Measurements from ENCODE around the gene HAGH. TPM values are rescaled to one million over a fixed set of nuclear protein-coding genes. Genes with fewer than 3 reads are reported as not detected.

The HAGH gene
- total RNA-seq, 1 donor from 2014 or later, result 38.3 TPM

DNA sequence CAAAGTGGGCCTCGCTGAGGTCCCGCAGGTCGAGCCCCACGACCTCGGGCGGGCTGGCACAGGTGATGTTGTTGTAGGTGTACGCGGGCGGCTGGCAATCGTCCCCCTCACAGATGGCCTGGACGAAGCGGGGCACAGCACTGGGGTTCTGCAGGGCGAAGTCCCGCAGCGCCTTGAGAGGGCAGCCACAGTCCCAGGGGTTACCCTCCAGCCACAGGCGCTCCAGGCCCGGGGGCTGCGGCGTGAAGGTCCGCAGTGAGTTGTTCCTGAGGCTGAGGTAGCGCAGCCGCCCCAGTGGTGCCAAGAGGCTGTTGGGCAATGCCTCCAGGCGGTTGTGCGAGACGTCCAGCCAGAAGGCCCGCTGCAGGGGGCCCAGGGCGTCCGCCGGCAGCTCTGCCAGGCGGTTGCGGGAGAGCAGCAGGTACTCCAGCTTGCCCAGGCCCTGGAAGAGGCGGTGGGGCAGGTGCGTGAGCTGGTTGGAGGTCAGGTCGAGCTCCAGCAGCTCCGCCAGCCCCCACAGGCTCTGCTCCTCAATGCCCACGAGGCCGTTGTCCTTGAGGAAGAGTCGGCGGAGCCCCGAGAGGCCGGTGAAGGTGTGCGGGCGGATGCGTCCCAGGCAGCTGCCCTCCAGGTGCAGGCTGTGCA is 35.9 kb downstream of the HAGH start:
- Histone ChIP-seq H3K36me3 (no peaks in the 10 kb centered on the region), H4K20me1 (ENCODE audit: low read depth) (no peaks in the 10 kb centered on the region), H3K27me3 (no peaks in the 10 kb centered on the region), H3K9me3 (ENCODE audit: low read depth) (no peaks in the 10 kb centered on the region), H3K4me2 (no peak overlapping the region), H3F3A (ENCODE audit: low read depth) (no peaks in the 10 kb centered on the region), H3K79me2 (ENCODE audit: low read depth) (peaks cover under 1% of the 10 kb centered on the region), H3K27ac (no peak overlapping the region), H3K4me3 (no peak overlapping the region), H3K4me1 (no peaks in the 10 kb centered on the region), H2AFZ (replicated peaks) (no peak overlapping the region), H3K9ac (no peak overlapping the region)
- DNase-seq (ENCODE audit: low spot score), result no peak
- Mint-ChIP-seq H3K27me3 (ENCODE audit: insufficient read depth, low read depth) (peaks cover 2% of the 10 kb centered on the region), H3K4me1 (no peaks in the 10 kb centered on the region), H3K36me3 (peaks cover 4% of the 10 kb centered on the region), H3K27ac (no peak overlapping the region), H3K9me3 (no peaks in the 10 kb centered on the region), H3K4me3 (no peak overlapping the region)
- TF ChIP-seq EZH2phosphoT487 (IDR thresholded peaks at IDR 0.05) (no peak), EZH2 (IDR thresholded peaks at IDR 0.05) (no peak)
- TF ChIP-seq, protein P1, sequence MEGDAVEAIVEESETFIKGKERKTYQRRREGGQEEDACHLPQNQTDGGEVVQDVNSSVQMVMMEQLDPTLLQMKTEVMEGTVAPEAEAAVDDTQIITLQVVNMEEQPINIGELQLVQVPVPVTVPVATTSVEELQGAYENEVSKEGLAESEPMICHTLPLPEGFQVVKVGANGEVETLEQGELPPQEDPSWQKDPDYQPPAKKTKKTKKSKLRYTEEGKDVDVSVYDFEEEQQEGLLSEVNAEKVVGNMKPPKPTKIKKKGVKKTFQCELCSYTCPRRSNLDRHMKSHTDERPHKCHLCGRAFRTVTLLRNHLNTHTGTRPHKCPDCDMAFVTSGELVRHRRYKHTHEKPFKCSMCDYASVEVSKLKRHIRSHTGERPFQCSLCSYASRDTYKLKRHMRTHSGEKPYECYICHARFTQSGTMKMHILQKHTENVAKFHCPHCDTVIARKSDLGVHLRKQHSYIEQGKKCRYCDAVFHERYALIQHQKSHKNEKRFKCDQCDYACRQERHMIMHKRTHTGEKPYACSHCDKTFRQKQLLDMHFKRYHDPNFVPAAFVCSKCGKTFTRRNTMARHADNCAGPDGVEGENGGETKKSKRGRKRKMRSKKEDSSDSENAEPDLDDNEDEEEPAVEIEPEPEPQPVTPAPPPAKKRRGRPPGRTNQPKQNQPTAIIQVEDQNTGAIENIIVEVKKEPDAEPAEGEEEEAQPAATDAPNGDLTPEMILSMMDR (IDR thresholded peaks at IDR 0.05), result no peak

DNA sequence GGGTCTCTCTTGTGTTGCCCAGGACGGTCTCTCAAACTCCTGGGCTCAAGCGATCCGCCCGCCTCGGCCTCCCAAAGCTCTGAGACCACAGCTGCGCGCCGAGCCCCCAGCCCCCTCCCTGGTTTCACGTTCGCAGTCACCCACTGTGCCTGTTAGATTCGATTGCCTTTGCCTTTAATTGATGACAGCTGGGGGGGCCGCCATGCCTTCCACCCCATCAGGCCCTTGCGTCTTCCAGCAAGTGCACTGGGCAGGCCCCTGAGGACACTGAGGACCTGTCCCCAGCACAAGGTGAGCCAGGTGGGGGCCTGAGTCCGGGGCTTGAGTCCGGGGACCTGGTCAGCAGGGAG is 36.4 kb downstream of the HAGH start:
- peaks cover 6% of the 10 kb centered on the region for H3K79me2 ChIP-seq (ENCODE audit: low read depth)
- no peak overlapping the region for H3K4me3 ChIP-seq
- DNase-seq (ENCODE audit: low spot score), result no peak
- Mint-ChIP-seq H3K27ac (no peak overlapping the region), H3K4me1 (no peaks in the 10 kb centered on the region), H3K4me3 (no peak overlapping the region), H3K36me3 (peaks cover 4% of the 10 kb centered on the region), H3K27me3 (ENCODE audit: insufficient read depth, low read depth) (peaks cover 2% of the 10 kb centered on the region), H3K9me3 (no peaks in the 10 kb centered on the region)
- no peak overlapping the region for H3K27ac ChIP-seq
- H2AFZ ChIP-seq (replicated peaks), result no peak overlapping the region
- peaks cover 3% of the 10 kb centered on the region for H4K20me1 ChIP-seq (ENCODE audit: low read depth)
- no peaks in the 10 kb centered on the region for H3F3A ChIP-seq (ENCODE audit: low read depth)
- TF ChIP-seq EZH2 (IDR thresholded peaks at IDR 0.05) (no peak), EZH2phosphoT487 (IDR thresholded peaks at IDR 0.05) (no peak)
- TF ChIP-seq, protein P1 (IDR thresholded peaks at IDR 0.05), result no peak
- no peak overlapping the region for H3K9ac ChIP-seq
- H3K27me3 ChIP-seq, result no peaks in the 10 kb centered on the region
- H3K36me3 ChIP-seq, result no peaks in the 10 kb centered on the region
- H3K9me3 ChIP-seq (ENCODE audit: low read depth), result no peaks in the 10 kb centered on the region
- no peak overlapping the region for H3K4me2 ChIP-seq
- H3K4me1 ChIP-seq, result no peaks in the 10 kb centered on the region

DNA sequence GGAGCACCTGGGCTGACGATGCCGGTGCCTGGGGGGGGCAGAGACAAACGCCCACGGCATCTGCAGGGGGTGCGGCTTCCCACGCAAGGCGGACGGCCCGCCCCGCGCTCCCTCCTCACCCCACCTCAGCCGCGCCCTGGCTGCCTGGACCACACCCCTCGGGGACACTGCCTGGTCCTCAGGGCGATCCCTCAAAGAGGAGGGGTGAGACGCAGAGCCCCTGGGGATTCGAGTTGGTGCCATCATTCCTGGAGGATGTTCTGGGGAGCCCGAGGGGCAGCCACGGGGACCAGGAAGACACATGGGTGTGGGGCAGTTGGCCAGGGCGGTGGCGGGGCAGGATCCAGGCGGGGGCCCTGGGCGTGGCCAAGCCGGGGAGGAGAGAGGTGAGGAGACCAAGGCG is 37.0 kb downstream of the HAGH start:
- Histone ChIP-seq H3K36me3 (no peaks in the 10 kb centered on the region), H3K79me2 (ENCODE audit: low read depth) (peaks cover 12% of the 10 kb centered on the region), H4K20me1 (ENCODE audit: low read depth) (peaks cover 8% of the 10 kb centered on the region), H3K27ac (no peak overlapping the region), H3K9me3 (ENCODE audit: low read depth) (no peaks in the 10 kb centered on the region), H3K4me3 (no peak overlapping the region), H3F3A (ENCODE audit: low read depth) (no peaks in the 10 kb centered on the region), H2AFZ (replicated peaks) (no peak overlapping the region), H3K9ac (no peak overlapping the region), H3K4me2 (no peak overlapping the region), H3K27me3 (no peaks in the 10 kb centered on the region), H3K4me1 (no peaks in the 10 kb centered on the region)
- no peak for DNase-seq (ENCODE audit: low spot score)
- Mint-ChIP-seq H3K36me3 (peaks cover 4% of the 10 kb centered on the region), H3K9me3 (no peaks in the 10 kb centered on the region), H3K27me3 (ENCODE audit: insufficient read depth, low read depth) (peaks cover 2% of the 10 kb centered on the region), H3K27ac (no peak overlapping the region), H3K4me3 (no peak overlapping the region), H3K4me1 (peaks cover 2% of the 10 kb centered on the region)
- TF ChIP-seq, protein P1 (IDR thresholded peaks at IDR 0.05), result no peak
- TF ChIP-seq EZH2phosphoT487 (IDR thresholded peaks at IDR 0.05) (no peak), EZH2 (IDR thresholded peaks at IDR 0.05) (no peak)
